Activated CD4-positive, CD25-positive, alpha-beta regulatory T cell (primary cell): Measurements from ENCODE around the gene WNT4.

Experiments used
- DNase-seq, 4 experiments: peaks; one replicate each; lab custom pipeline; 2025; lab: John Stamatoyannopoulos, UW

Gene WNT4

GRCh38 chr1:22110016-22110415, 32.9 kb downstream of the WNT4 start:
- DNase-seq: no peak

GRCh38 chr1:22108339-22109105, 34.4 kb downstream of the WNT4 start:
- DNase-seq: no peak

- DNase-seq: no peak
These were observed 35.8 kb downstream of the WNT4 start for GRCh38 chr1:22107126-22107525.

- DNase-seq: no peak
These were observed 37.2 kb downstream of the WNT4 start for GRCh38 chr1:22105611-22106207.

GRCh38 chr1:22104865-22105437, 37.9 kb downstream of the WNT4 start:
- peak in 2 of 4 experiments; percentile 11 to 12 for DNase-seq

GRCh38 chr1:22104094-22104493, 38.8 kb downstream of the WNT4 start:
- no peak for DNase-seq

- DNase-seq: no peak
These were observed 40.2 kb downstream of the WNT4 start for GRCh38 chr1:22102746-22103145.

GRCh38 chr1:22101995-22102394, 40.9 kb downstream of the WNT4 start:
- DNase-seq: no peak

GRCh38 chr1:22101199-22101598, 41.7 kb downstream of the WNT4 start:
- DNase-seq: no peak

GRCh38 chr1:22100168-22100567, 42.7 kb downstream of the WNT4 start:
- DNase-seq: no peak

- no peak for DNase-seq
These were observed 44.1 kb downstream of the WNT4 start for GRCh38 chr1:22098752-22099151.

GRCh38 chr1:22096463-22096862, 46.4 kb downstream of the WNT4 start:
- no peak for DNase-seq

- no peak for DNase-seq
These were observed 46.9 kb downstream of the WNT4 start for GRCh38 chr1:22096036-22096435.

- no peak for DNase-seq
These were observed 49.4 kb downstream of the WNT4 start for GRCh38 chr1:22093513-22093912.

GRCh38 chr1:22092026-22092768, 50.7 kb downstream of the WNT4 start:
- DNase-seq: peak in 3 of 4 experiments; percentile 10 to 27 (median 15)

- no peak for DNase-seq
These were observed 52.0 kb downstream of the WNT4 start for GRCh38 chr1:22090867-22091266.

- DNase-seq: no peak
These were observed 53.1 kb downstream of the WNT4 start for GRCh38 chr1:22089787-22090186.

GRCh38 chr1:22089134-22089571, 53.7 kb downstream of the WNT4 start:
- DNase-seq: no peak

- no peak for DNase-seq
These were observed 54.6 kb downstream of the WNT4 start for GRCh38 chr1:22088331-22088730.

- no peak for DNase-seq
These were observed 62.7 kb downstream of the WNT4 start for GRCh38 chr1:22080191-22080590.

- DNase-seq: no peak
These were observed 64.8 kb downstream of the WNT4 start for GRCh38 chr1:22078133-22078532.

- DNase-seq: no peak
These were observed 65.2 kb downstream of the WNT4 start for GRCh38 chr1:22077728-22078127.

GRCh38 chr1:22076346-22076745, 66.6 kb downstream of the WNT4 start:
- no peak for DNase-seq
